ENCODE data around the gene C16orf95. TPM values are rescaled to one million over a fixed set of nuclear protein-coding genes. Genes with fewer than 3 reads are reported as not detected.

Gene C16orf95
- total and polyA plus RNA-seq, 2 of the 4 experiments (the other 2 are of a cell fraction), result 2.0 to 4.7 TPM

DNA sequence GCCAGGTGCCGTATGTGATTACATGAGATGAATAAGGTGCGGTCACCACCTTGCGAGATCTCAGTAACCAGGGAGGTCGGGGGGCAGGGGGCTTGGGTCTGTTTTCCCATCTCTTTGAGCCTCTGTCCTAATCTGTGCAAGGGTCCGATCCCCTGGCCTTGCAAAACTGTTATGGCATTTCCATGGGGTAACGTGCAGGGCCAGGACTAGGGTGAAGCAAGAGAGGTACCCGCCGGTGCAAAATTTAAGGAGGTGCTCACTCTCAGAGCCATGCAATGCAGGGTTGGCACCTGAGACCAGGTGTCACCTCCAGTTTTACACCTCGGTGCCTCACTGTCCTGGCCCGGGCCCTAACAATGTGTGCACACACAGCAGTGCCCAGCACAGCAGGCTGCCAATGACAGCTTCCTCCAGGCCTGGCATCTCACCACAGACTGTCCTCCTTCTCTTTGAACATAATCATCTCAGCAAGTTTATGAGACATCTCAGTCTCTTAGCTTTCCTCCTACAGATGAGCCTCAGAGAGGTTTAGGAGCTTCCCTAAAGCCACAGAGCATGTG lies 43.6 kb downstream of the C16orf95 start:
- Histone ChIP-seq H2BK5ac (ENCODE audit: low read depth, low read length, poor library complexity, severe bottlenecking) (no peak overlapping the region), H2AFZ (replicated peaks; ENCODE audit: low read length, poor library complexity) (no peak overlapping the region), H3K56ac (ENCODE audit: extremely low read depth, insufficient read depth, low read length) (no peak overlapping the region), H3K27me3 (ENCODE audit: control insufficient read depth, insufficient read depth, low read length) (peaks cover 14% of the 10 kb centered on the region), H2BK20ac (ENCODE audit: low read depth, low read length) (no peak overlapping the region), H3K4ac (ENCODE audit: low read depth, low read length) (no peak overlapping the region), H3K79me1 (ENCODE audit: low read depth in 1 of 2, low read length in 2 of 2) (no peaks in the 10 kb centered on the region), H3K23ac (ENCODE audit: low read depth, low read length) (no peak overlapping the region), H3K4me1 (ENCODE audit: control insufficient read depth, insufficient read depth, low read length) (no peaks in the 10 kb centered on the region; the same call in 1 of the 2 replicates), H2AK9ac (replicated peaks; ENCODE audit: low read depth, low read length, poor library complexity) (no peak overlapping the region), H4K20me1 (ENCODE audit: insufficient read depth, low read length) (no peaks in the 10 kb centered on the region; the same call in 1 of the 2 replicates), H4K8ac (ENCODE audit: low read depth in 2 of 2, low read length in 2 of 2) (no peak overlapping the region), H2BK15ac (ENCODE audit: low read depth, low read length) (no peak overlapping the region), H3K36me3 (ENCODE audit: control insufficient read depth, insufficient read depth, low read length) (no peaks in the 10 kb centered on the region), H3K9me1 (ENCODE audit: insufficient read depth, low read length) (no peaks in the 10 kb centered on the region), H2AK5ac (ENCODE audit: low read depth, low read length) (no peak overlapping the region), H4K91ac (ENCODE audit: insufficient read depth, low read depth, low read length) (no peak overlapping the region), H3K9me3 (ENCODE audit: control insufficient read depth, insufficient read depth, low read length) (no peaks in the 10 kb centered on the region), H3K18ac (ENCODE audit: low read depth, low read length) (no peak overlapping the region), H2BK120ac (ENCODE audit: low read depth, low read length) (no peak overlapping the region), H3K27ac (ENCODE audit: insufficient read depth, low read length) (no peak overlapping the region), H3K9ac (ENCODE audit: low read depth, low read length) (no peak overlapping the region), H3K4me3 (ENCODE audit: insufficient read depth, low read depth, low read length) (no peak overlapping the region), H4K5ac (ENCODE audit: low read depth, low read length) (no peak overlapping the region), H3K4me2 (ENCODE audit: low read depth, low read length) (no peak overlapping the region), H3K14ac (replicated peaks; ENCODE audit: low read depth, low read length) (no peak overlapping the region)
- in situ Hi-C loops (cut with MboI; ENCODE audit: low sequenced_read_pairs) (loop anchor here (10.0 kb wide), 1 partner anchor 199 kb away; no protein-coding TSS in a partner anchor), dilution Hi-C loops (cut with HindIII; ENCODE audit: low sequenced_read_pairs, unreplicated experiment) (no loop called here), intact Hi-C loops (cut with micrococcal nuclease) (no loop called here)
- no TSS peak for BruUV-seq (replicated peaks)
- DNase-seq (no peak), ATAC-seq (ENCODE audit: low read depth) (no peak)
- ChIA-PET CTCF (no interaction called here), POLR2A (ENCODE audit: unreplicated experiment) (no interaction called here)
- WGBS, 2 experiments (ENCODE audit: extremely low coverage in 2 of 2, insufficient read length in 1 of 2), result 89% methylated on average over 5 of the region's 10 CpGs; no CpG with 5 or more reads in 1 of the 2 experiments
- TF ChIP-seq RCOR1 (IDR thresholded peaks at IDR 0.05; ENCODE audit: insufficient replicate concordance, low read length) (no peak), SMC3 (IDR thresholded peaks at IDR 0.05; ENCODE audit: low read depth, low read length) (no peak), MXI1 (IDR thresholded peaks at IDR 0.05; ENCODE audit: borderline replicate concordance, low read depth, low read length) (no peak), MAFK (IDR thresholded peaks at IDR 0.05; ENCODE audit: low read depth, low read length) (no peak), BHLHE40 (IDR thresholded peaks at IDR 0.05; ENCODE audit: low read depth, low read length) (no peak), RAD21 (IDR thresholded peaks at IDR 0.05; ENCODE audit: low read length) (no peak), CEBPB (IDR thresholded peaks at IDR 0.05; ENCODE audit: low read depth, low read length) (no peak), CHD1 (IDR thresholded peaks at IDR 0.05; ENCODE audit: low read depth, low read length) (no peak), RFX5 (IDR thresholded peaks at IDR 0.05; ENCODE audit: low read depth, low read length) (no peak), MAZ (IDR thresholded peaks at IDR 0.05; ENCODE audit: borderline replicate concordance, low read depth, low read length) (no peak)
- TF ChIP-seq, protein P1, sequence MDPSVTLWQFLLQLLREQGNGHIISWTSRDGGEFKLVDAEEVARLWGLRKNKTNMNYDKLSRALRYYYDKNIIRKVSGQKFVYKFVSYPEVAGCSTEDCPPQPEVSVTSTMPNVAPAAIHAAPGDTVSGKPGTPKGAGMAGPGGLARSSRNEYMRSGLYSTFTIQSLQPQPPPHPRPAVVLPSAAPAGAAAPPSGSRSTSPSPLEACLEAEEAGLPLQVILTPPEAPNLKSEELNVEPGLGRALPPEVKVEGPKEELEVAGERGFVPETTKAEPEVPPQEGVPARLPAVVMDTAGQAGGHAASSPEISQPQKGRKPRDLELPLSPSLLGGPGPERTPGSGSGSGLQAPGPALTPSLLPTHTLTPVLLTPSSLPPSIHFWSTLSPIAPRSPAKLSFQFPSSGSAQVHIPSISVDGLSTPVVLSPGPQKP (IDR thresholded peaks at IDR 0.05; ENCODE audit: borderline replicate concordance, low read depth, low read length), result no peak
- TF ChIP-seq, protein P2, sequence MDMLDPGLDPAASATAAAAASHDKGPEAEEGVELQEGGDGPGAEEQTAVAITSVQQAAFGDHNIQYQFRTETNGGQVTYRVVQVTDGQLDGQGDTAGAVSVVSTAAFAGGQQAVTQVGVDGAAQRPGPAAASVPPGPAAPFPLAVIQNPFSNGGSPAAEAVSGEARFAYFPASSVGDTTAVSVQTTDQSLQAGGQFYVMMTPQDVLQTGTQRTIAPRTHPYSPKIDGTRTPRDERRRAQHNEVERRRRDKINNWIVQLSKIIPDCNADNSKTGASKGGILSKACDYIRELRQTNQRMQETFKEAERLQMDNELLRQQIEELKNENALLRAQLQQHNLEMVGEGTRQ (IDR thresholded peaks at IDR 0.05; ENCODE audit: low read depth, low read length), result no peak
- TF ChIP-seq, protein P3, sequence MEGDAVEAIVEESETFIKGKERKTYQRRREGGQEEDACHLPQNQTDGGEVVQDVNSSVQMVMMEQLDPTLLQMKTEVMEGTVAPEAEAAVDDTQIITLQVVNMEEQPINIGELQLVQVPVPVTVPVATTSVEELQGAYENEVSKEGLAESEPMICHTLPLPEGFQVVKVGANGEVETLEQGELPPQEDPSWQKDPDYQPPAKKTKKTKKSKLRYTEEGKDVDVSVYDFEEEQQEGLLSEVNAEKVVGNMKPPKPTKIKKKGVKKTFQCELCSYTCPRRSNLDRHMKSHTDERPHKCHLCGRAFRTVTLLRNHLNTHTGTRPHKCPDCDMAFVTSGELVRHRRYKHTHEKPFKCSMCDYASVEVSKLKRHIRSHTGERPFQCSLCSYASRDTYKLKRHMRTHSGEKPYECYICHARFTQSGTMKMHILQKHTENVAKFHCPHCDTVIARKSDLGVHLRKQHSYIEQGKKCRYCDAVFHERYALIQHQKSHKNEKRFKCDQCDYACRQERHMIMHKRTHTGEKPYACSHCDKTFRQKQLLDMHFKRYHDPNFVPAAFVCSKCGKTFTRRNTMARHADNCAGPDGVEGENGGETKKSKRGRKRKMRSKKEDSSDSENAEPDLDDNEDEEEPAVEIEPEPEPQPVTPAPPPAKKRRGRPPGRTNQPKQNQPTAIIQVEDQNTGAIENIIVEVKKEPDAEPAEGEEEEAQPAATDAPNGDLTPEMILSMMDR (conservative IDR thresholded peaks at IDR 0.05; ENCODE audit: low read depth, low read length), result no peak

Data from IMR-90 (cell line).